NB4 (cell line): ENCODE results near the gene ELP1.

Source experiments
- CTCF ChIP-seq: IDR thresholded peaks from one replicate; pipeline ENCODE4 v1.5.1; 2012; ENCODE audit warnings: low read depth, low read length
- POLR2A ChIP-seq: IDR thresholded peaks from 2 replicates; pipeline ENCODE4 v1.6.1; 2011; ENCODE audit warnings: mild to moderate bottlenecking; ENCODE audit not compliant: insufficient read length; ENCODE audit errors: extremely low read depth

GRCh38 chr9:108934323-108934893, 484 bp upstream of the ELP1 start, which contains the start of gene ABITRAM:
- TF ChIP-seq CTCF, result no peak
- no peak for TF ChIP-seq POLR2A
